GM20000 (cell line): ENCODE data around the gene NISCH.

Source experiments
- DNase-seq: peaks from one replicate; pipeline ENCODE4 v3.0.0; 2012; ENCODE audit warnings: low spot score
- TF ChIP-seq, protein P1 (sequence below): IDR thresholded peaks from 2 replicates; pipeline ENCODE4 v1.5.1; 2012; ENCODE audit warnings: mild to moderate bottlenecking, control low read depth; ENCODE audit errors: extremely low read depth, missing control alignments

NISCH gene

GRCh38 chr3:52444860-52445793 lies 10.3 kb upstream of the NISCH start, which contains the start of gene SEMA3G:
Gene SEMA3G, minus strand, starts transcription at chr3:52445103. Its CDS starts 76 bp downstream, at chr3:52445027.
- TF ChIP-seq, protein P1, sequence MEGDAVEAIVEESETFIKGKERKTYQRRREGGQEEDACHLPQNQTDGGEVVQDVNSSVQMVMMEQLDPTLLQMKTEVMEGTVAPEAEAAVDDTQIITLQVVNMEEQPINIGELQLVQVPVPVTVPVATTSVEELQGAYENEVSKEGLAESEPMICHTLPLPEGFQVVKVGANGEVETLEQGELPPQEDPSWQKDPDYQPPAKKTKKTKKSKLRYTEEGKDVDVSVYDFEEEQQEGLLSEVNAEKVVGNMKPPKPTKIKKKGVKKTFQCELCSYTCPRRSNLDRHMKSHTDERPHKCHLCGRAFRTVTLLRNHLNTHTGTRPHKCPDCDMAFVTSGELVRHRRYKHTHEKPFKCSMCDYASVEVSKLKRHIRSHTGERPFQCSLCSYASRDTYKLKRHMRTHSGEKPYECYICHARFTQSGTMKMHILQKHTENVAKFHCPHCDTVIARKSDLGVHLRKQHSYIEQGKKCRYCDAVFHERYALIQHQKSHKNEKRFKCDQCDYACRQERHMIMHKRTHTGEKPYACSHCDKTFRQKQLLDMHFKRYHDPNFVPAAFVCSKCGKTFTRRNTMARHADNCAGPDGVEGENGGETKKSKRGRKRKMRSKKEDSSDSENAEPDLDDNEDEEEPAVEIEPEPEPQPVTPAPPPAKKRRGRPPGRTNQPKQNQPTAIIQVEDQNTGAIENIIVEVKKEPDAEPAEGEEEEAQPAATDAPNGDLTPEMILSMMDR = peak; percentile 15
- peak; percentile 83 for DNase-seq

GRCh38 chr3:52446042-52446441 lies 9.4 kb upstream of the NISCH start:
- DNase-seq = no peak
- TF ChIP-seq, protein P1 = no peak

- TF ChIP-seq, protein P1 = peak; percentile 94
- DNase-seq = peak; percentile 81
Observed at GRCh38 chr3:52446631-52447511, 8.5 kb upstream of the NISCH start.

DNA sequence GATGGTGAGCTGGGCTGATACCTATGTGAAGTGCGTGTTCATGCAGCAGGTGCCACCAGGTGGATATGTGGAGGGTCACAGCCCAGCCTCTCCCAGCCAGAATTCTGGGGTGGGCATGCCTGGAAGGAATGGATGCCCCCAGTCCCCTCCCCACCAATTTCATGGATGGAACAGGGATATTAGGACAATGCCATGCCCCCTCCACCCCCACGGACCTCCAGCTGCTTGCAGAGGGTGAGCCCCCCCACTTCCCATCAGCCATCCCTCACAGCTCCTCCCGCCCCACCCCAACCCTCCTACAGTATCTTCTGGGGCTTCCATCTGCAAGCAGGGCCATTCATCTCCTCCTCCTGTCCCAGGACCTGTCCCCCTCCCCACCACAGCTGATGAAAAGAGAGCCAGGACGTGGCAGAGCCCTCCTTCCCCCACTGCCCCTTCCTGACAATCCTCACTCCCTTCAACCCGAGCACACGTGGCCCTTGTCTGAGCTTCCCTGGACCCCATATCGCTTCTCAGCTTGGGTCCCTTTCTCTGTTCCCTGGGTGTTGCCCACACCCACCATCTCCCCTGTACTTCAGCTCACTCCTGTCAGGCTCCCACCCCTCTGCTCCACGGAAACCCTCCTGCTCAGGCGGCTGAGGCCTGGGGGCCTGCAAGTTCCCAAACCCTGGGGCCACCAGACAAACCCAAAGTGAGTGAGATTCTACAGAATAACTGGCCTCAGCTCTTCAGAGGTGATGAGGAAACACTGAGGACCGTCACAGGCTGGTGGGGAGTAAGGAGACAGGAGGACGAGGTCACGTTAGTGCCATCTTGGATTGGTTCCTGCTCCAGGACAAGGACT lies 7.7 kb upstream of the NISCH start:
- TF ChIP-seq, protein P1 = no peak
- DNase-seq = no peak

- DNase-seq = no peak
- TF ChIP-seq, protein P1 = no peak
Observed at GRCh38 chr3:52450489-52451236, 4.7 kb upstream of the NISCH start.
